ENCODE data around the gene PGLYRP1. TPM values are rescaled to one million over a fixed set of nuclear protein-coding genes. Genes with fewer than 3 reads are reported as not detected.
A peak's percentile ranks its signal among the peaks of the same experiment; 100 is the strongest.

Gene PGLYRP1
- total RNA-seq, 1 experiment from 2014 or later: not detected

DNA sequence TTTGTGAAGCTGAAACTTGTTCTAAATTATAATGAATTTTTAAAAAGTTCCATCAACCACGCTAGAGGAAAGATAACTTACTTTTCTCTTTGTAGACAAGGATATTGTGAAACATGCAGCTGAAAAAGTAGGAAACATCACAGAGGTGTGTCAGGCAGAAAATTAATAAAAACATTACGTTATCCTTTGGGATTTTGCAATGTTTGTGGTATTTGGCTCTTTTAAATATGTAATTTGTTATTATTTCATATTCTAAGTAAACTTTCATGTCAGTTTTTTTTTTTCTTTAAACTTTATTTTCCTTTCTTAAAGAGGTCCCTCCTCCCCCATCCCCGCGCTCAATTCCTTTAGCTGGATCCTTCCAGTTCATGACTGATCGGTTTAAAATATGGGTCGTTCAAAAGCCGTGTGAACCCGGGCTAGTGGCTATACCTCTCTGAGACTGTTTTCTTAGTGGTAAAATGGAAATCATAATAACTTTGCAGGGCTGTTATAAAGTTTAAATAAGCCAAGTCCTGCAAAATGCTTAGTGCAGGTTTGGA, 28.3 kb downstream of the PGLYRP1 start:
- no TSS peak for BruUV-seq (replicated peaks)
- in situ Hi-C loops (cut with HindIII; ENCODE audit: low pct_unique_long_range_greater_than_20kb, low sequenced_read_pairs): no loop called here
- intact Hi-C loops (cut with micrococcal nuclease; ENCODE audit: unreplicated experiment): no loop called here
- ATAC-seq: peak; percentile 33
- ChIA-PET POLR2A (interaction anchor here (0.6 kb wide), 1 partner anchor 813 kb away, joined by 3 read pairs; no protein-coding TSS in a partner anchor), CTCF (no interaction called here)
- no peak for TF ChIP-seq TCF7L2 (IDR thresholded peaks at IDR 0.05; ENCODE audit: low read depth, low read length)
- TF ChIP-seq POLR2AphosphoS5 (IDR thresholded peaks at IDR 0.05; ENCODE audit: low read depth, low read length): no peak
- no peak for TF ChIP-seq CTCF (IDR thresholded peaks at IDR 0.05)
- TF ChIP-seq REST (IDR thresholded peaks at IDR 0.05; ENCODE audit: insufficient read depth in 1 of 2, low read depth in 2 of 2, low read length in 1 of 2): no peak
- TF ChIP-seq SIN3A (IDR thresholded peaks at IDR 0.05; ENCODE audit: borderline replicate concordance, insufficient read depth, low read depth, low read length): no peak
- Histone ChIP-seq H3K9me3 (ENCODE audit: control insufficient read depth, insufficient read depth, low read depth, low read length) (no peaks in the 10 kb centered on the region), H3K27ac (ENCODE audit: low read length) (peak overlapping the region; percentile 87), H3K36me3 (ENCODE audit: control insufficient read depth, insufficient read depth, low read length) (peaks cover 3% of the 10 kb centered on the region; the same call in 1 of the 2 replicates), H3K4me1 (ENCODE audit: control insufficient read depth, insufficient read depth, low read length) (peaks cover 8% of the 10 kb centered on the region), H3K4me3 (ENCODE audit: low read depth in 2 of 2, low read length in 2 of 2) (peak overlapping the region; percentile 59 to 63), H3K27me3 (ENCODE audit: control insufficient read depth, insufficient read depth, low read length) (no peaks in the 10 kb centered on the region)
- no peak for DNase-seq (ENCODE audit: low read depth, low spot score)

DNA sequence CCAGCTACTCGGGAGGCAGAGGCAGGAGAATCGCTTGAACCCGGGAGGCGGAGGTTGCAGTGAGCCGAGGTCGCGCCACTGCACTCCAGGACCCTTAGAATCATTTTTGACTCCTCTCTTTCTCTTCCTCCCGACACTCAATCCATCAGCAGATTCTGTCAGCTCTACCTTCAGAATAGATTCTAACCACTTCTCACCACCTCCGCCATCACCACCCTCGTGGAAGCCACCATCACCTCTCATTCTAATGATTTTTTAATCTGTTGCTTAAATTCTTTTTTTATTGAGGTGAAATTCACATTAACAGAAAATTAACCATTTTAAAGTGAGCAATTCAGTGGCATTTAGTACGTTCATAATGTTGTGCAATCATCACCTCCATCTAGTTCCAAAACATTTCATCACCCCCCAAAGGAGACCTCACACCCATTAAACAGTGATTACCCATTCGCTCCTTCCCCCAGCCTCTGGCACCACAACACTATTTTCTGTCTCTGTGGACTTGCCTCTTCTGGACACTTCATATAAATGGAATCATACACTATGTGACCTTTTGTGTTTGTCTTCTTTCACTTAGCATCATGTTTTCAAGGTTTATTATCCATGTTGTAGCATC, 32.6 kb downstream of the PGLYRP1 start:
- BruUV-seq (replicated peaks): no TSS peak
- DNase-seq (ENCODE audit: low read depth, low spot score): no peak

More for the DNA sequence above, 32.6 kb downstream of the PGLYRP1 start:
- no peaks in the 10 kb centered on the region for H3K27me3 ChIP-seq (ENCODE audit: control insufficient read depth, insufficient read depth, low read length)
- H3K9me3 ChIP-seq (ENCODE audit: control insufficient read depth, insufficient read depth, low read depth, low read length): no peaks in the 10 kb centered on the region
- H3K4me1 ChIP-seq (ENCODE audit: control insufficient read depth, insufficient read depth, low read length): peaks cover 4% of the 10 kb centered on the region; the same call in 1 of the 2 replicates
- H3K4me3 ChIP-seq (ENCODE audit: low read depth in 2 of 2, low read length in 2 of 2): no peak overlapping the region
- POLR2A ChIA-PET: no interaction called here
- CTCF ChIA-PET: no interaction called here
- in situ Hi-C loops (cut with HindIII; ENCODE audit: low pct_unique_long_range_greater_than_20kb, low sequenced_read_pairs) (no loop called here), intact Hi-C loops (cut with micrococcal nuclease; ENCODE audit: unreplicated experiment) (no loop called here)
- no peak overlapping the region for H3K27ac ChIP-seq (ENCODE audit: low read length)
- H3K36me3 ChIP-seq (ENCODE audit: control insufficient read depth, insufficient read depth, low read length): no peaks in the 10 kb centered on the region
- TF ChIP-seq REST (IDR thresholded peaks at IDR 0.05; ENCODE audit: insufficient read depth in 1 of 2, low read depth in 2 of 2, low read length in 1 of 2) (no peak), POLR2AphosphoS5 (IDR thresholded peaks at IDR 0.05; ENCODE audit: low read depth, low read length) (no peak), TCF7L2 (IDR thresholded peaks at IDR 0.05; ENCODE audit: low read depth, low read length) (no peak), CTCF (IDR thresholded peaks at IDR 0.05) (no peak), SIN3A (IDR thresholded peaks at IDR 0.05; ENCODE audit: borderline replicate concordance, insufficient read depth, low read depth, low read length) (no peak)
- no peak for ATAC-seq
